ENCODE measurements around the gene CLDN3. TPM values are rescaled to one million over a fixed set of nuclear protein-coding genes. Genes with fewer than 3 reads are reported as not detected.

The CLDN3 gene
- total RNA-seq, 2 donors from 2014 or later, result not detected

GRCh38 chr7:73762659-73762999, 7.4 kb downstream of the CLDN3 start:
- no peaks in the 10 kb centered on the region for H3K9me3 Mint-ChIP-seq
- ATAC-seq (replicated peaks in 1 of 2), result no peak

GRCh38 chr7:73761854-73762658, 8.0 kb downstream of the CLDN3 start:
- Mint-ChIP-seq H3K36me3 (ENCODE audit: insufficient read depth in 2 of 2) (no peaks in the 10 kb centered on the region), H3K4me3 (no peak overlapping the region), H3K9me3 (no peaks in the 10 kb centered on the region), H3K27ac (no peak overlapping the region), H3K27me3 (ENCODE audit: low read depth) (peaks cover 5% of the 10 kb centered on the region), H3K4me1 (ENCODE audit: low read depth) (no peaks in the 10 kb centered on the region)
- no peak for DNase-seq
- no peak for ATAC-seq (replicated peaks in 1 of 2)

More at GRCh38 chr7:73762659-73762999, 7.4 kb downstream of the CLDN3 start:
- Mint-ChIP-seq H3K27ac (no peak overlapping the region), H3K4me1 (ENCODE audit: low read depth) (no peaks in the 10 kb centered on the region), H3K4me3 (no peak overlapping the region), H3K36me3 (ENCODE audit: insufficient read depth in 2 of 2) (no peaks in the 10 kb centered on the region), H3K27me3 (ENCODE audit: low read depth) (peaks cover 11% of the 10 kb centered on the region)
- no peak for DNase-seq

DNA sequence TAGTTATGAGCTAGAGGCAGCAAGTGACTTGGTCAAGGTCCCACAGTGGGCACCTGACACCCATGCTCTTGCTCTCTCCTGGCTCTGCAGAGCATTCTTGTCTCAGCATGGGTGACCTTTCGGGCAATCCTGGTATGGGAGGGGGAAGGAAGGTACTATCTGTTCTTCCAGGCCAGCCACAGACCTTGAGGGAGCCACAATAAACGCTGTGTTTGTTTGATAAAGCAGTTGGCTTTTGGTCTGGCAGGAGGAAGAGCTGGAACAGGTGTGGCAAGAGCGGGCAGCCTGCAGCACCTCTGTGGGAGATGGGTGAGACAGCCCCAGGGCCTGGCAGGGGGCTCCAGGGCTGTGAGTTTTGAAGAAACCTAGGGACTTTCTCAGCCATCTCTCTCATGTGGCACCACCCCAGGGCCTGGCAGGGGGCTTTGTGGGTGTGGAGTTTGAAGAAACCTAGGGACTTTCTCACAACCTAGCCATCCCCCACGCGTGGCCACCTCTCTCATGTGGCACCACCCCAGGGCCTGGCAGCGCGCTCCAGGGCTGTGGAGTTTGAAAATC, 11.4 kb downstream of the CLDN3 start:
- H3K27ac Mint-ChIP-seq, result no peak overlapping the region
- DNase-seq (no peak), ATAC-seq (replicated peaks in 1 of 2) (no peak)
- no peaks in the 10 kb centered on the region for H3K27me3 Mint-ChIP-seq (ENCODE audit: low read depth)
- no peaks in the 10 kb centered on the region for H3K36me3 Mint-ChIP-seq (ENCODE audit: insufficient read depth in 2 of 2)
- no peak overlapping the region for H3K4me3 Mint-ChIP-seq
- no peaks in the 10 kb centered on the region for H3K9me3 Mint-ChIP-seq
- no peaks in the 10 kb centered on the region for H3K4me1 Mint-ChIP-seq (ENCODE audit: low read depth)

GRCh38 chr7:73749931-73750776, 19.9 kb downstream of the CLDN3 start:
- peaks cover 7% of the 10 kb centered on the region for H3K27me3 Mint-ChIP-seq (ENCODE audit: low read depth)
- H3K27ac Mint-ChIP-seq, result no peak overlapping the region
- no peak for DNase-seq
- H3K4me1 Mint-ChIP-seq (ENCODE audit: low read depth), result peaks cover 6% of the 10 kb centered on the region
- no peaks in the 10 kb centered on the region for H3K36me3 Mint-ChIP-seq (ENCODE audit: insufficient read depth in 2 of 2)
- no peak overlapping the region for H3K4me3 Mint-ChIP-seq
- no peaks in the 10 kb centered on the region for H3K9me3 Mint-ChIP-seq
- no peak for ATAC-seq (replicated peaks in 1 of 2)

GRCh38 chr7:73746378-73746777, 23.7 kb downstream of the CLDN3 start:
- H3K27ac Mint-ChIP-seq, result no peak overlapping the region
- H3K4me1 Mint-ChIP-seq (ENCODE audit: low read depth), result peaks cover 6% of the 10 kb centered on the region
- no peaks in the 10 kb centered on the region for H3K36me3 Mint-ChIP-seq (ENCODE audit: insufficient read depth in 2 of 2)
- no peak for DNase-seq
- no peak for ATAC-seq (replicated peaks in 1 of 2)
- H3K27me3 Mint-ChIP-seq (ENCODE audit: low read depth), result no peaks in the 10 kb centered on the region
- H3K4me3 Mint-ChIP-seq, result no peak overlapping the region
- H3K9me3 Mint-ChIP-seq, result no peaks in the 10 kb centered on the region

GRCh38 chr7:73742753-73743641, 27.1 kb downstream of the CLDN3 start:
- Mint-ChIP-seq H3K36me3 (ENCODE audit: insufficient read depth in 2 of 2) (no peaks in the 10 kb centered on the region), H3K27me3 (ENCODE audit: low read depth) (no peaks in the 10 kb centered on the region), H3K9me3 (no peaks in the 10 kb centered on the region), H3K27ac (no peak overlapping the region), H3K4me1 (ENCODE audit: low read depth) (peaks cover 9% of the 10 kb centered on the region), H3K4me3 (no peak overlapping the region)
- DNase-seq (no peak), ATAC-seq (replicated peaks in 1 of 2) (no peak)

DNA sequence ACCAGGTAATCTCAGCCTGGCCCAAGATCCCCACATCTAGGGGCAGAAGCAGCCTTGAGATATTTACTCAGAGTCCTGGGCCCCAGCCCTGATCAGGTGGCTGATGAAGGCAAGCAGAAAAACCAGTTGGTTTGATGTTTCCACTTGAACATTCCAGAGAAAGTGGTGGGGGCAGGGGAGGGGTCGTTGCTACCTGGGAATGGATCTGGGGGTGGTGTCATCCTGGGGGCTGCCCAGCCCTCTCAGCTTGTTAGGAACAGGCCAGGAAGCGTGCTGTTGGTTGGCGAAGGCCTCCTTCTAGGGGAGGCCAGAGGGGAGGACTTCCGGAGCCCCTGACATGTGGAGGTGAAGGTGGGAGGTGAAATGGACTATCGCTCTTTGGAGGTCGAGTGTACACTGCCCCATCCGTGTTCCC, 27.7 kb downstream of the CLDN3 start:
- H3K4me3 Mint-ChIP-seq, result no peak overlapping the region
- H3K36me3 Mint-ChIP-seq (ENCODE audit: insufficient read depth in 2 of 2), result no peaks in the 10 kb centered on the region
- no peaks in the 10 kb centered on the region for H3K27me3 Mint-ChIP-seq (ENCODE audit: low read depth)
- no peak for DNase-seq
- ATAC-seq (replicated peaks in 1 of 2), result no peak
- no peak overlapping the region for H3K27ac Mint-ChIP-seq
- peaks cover 16% of the 10 kb centered on the region for H3K4me1 Mint-ChIP-seq (ENCODE audit: low read depth)
- no peaks in the 10 kb centered on the region for H3K9me3 Mint-ChIP-seq

DNA sequence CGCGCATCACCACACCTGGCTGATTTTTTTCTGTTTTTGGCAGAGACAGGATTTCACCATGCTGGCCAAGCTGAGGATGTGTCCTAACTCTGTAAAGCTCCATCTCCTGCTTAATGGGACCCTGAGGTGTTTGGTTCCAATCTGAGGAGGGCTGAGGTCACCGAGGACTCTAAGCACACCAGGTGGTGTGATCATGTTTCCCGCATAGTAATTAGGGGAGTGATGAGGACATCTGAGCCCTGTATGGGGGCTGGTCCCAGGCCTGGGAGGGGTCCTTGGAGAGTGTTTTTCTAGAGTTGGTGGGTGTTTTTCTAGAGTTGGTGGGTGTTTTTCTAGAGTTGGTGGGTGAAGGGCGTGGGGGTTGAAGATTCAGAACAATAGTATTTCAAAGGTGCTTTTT, 28.5 kb downstream of the CLDN3 start:
- Mint-ChIP-seq H3K36me3 (ENCODE audit: insufficient read depth in 2 of 2) (no peaks in the 10 kb centered on the region), H3K27ac (no peak overlapping the region), H3K4me3 (no peak overlapping the region), H3K9me3 (no peaks in the 10 kb centered on the region), H3K27me3 (ENCODE audit: low read depth) (no peaks in the 10 kb centered on the region), H3K4me1 (ENCODE audit: low read depth) (peaks cover 23% of the 10 kb centered on the region)
- DNase-seq (no peak), ATAC-seq (replicated peaks in 1 of 2) (no peak)

DNA sequence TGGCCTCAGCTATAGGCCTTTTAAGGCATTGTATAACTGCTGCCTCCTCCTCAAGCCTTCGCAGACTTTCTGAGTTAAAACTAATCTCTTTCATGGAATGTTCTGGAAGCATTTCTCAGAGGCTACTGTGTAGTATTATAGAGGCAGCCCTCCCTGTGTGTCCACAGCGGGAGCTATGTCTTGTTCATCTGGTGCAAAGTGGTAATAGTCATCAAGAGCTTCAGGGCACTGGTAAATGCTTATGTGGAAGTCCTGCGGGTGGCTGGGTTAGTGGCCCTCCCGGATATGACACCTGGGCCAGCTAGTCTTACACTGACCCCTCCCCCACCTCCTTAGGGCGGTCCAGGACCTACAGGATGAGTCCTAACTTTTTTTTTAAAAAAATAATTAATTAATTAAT, 29.3 kb downstream of the CLDN3 start:
- Mint-ChIP-seq H3K9me3 (no peaks in the 10 kb centered on the region), H3K4me3 (peak overlapping the region; percentile 24 to 30), H3K4me1 (ENCODE audit: low read depth) (peaks cover 23% of the 10 kb centered on the region), H3K36me3 (ENCODE audit: insufficient read depth in 2 of 2) (no peaks in the 10 kb centered on the region), H3K27me3 (ENCODE audit: low read depth) (no peaks in the 10 kb centered on the region), H3K27ac (no peak overlapping the region)
- DNase-seq (no peak), ATAC-seq (replicated peaks in 1 of 2) (no peak)

GRCh38 chr7:73740212-73740611, 29.9 kb downstream of the CLDN3 start:
- no peak for DNase-seq
- H3K4me3 Mint-ChIP-seq, result peak overlapping the region; percentile 24 to 30
- no peak overlapping the region for H3K27ac Mint-ChIP-seq
- no peaks in the 10 kb centered on the region for H3K36me3 Mint-ChIP-seq (ENCODE audit: insufficient read depth in 2 of 2)
- H3K27me3 Mint-ChIP-seq (ENCODE audit: low read depth), result no peaks in the 10 kb centered on the region
- no peaks in the 10 kb centered on the region for H3K9me3 Mint-ChIP-seq
- peaks cover 25% of the 10 kb centered on the region for H3K4me1 Mint-ChIP-seq (ENCODE audit: low read depth)
- no peak for ATAC-seq (replicated peaks in 1 of 2)

DNA sequence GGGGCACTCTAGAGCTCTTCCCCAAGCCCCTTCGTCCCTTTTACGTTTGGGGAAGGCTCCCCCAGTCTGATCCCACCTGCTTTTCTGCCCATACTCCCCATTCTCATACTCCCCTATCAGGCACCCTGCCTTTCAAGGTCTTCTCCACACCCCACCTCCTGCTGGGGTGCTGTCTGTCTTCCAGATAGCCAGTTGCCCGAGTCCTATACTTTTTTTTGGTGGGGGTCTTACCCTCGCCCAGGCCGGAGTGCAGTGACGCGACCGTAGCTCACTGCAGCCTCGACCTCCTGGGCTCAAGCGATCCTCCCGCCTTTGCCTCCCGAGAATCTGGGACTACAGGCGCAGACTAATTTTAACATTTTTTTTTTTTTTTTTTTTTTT, 30.7 kb downstream of the CLDN3 start:
- peak overlapping the region; percentile 91 to 96 for H3K4me3 Mint-ChIP-seq
- peak overlapping the region; percentile 69 for H3K27ac Mint-ChIP-seq
- DNase-seq, result no peak
- ATAC-seq (replicated peaks in 1 of 2), result no peak
- peaks cover 33% of the 10 kb centered on the region for H3K4me1 Mint-ChIP-seq (ENCODE audit: low read depth)
- no peaks in the 10 kb centered on the region for H3K9me3 Mint-ChIP-seq
- H3K36me3 Mint-ChIP-seq (ENCODE audit: insufficient read depth in 2 of 2), result no peaks in the 10 kb centered on the region
- no peaks in the 10 kb centered on the region for H3K27me3 Mint-ChIP-seq (ENCODE audit: low read depth)

GRCh38 chr7:73738612-73739386, 31.3 kb downstream of the CLDN3 start, which contains the start of gene ABHD11:
ABHD11 (minus strand) TSS chr7:73738802; CDS start chr7:73738770, 32 bp downstream.
- H3K27ac Mint-ChIP-seq, result peak within 1 kb of the TSS; percentile 82
- H3K4me3 Mint-ChIP-seq, result peak within 1 kb of the TSS; percentile 91 to 96
- H3K4me1 Mint-ChIP-seq (ENCODE audit: low read depth), result peaks cover 34% of the 10 kb centered on the region

More at GRCh38 chr7:73738612-73739386, 31.3 kb downstream of the CLDN3 start, which contains the start of gene ABHD11:
- Mint-ChIP-seq H3K36me3 (ENCODE audit: insufficient read depth in 2 of 2) (no peaks in the 10 kb centered on the region), H3K9me3 (no peaks in the 10 kb centered on the region), H3K27me3 (ENCODE audit: low read depth) (no peaks in the 10 kb centered on the region)
- DNase-seq (peak; percentile 98 to 99), ATAC-seq (replicated peaks in 1 of 2) (peak; percentile 91)
